Loucy (cell line): ENCODE data around the gene ZSWIM4.

Experiments used
- H2AFZ ChIP-seq: fragments of 200-600 bp; sonication (generic); 2 replicates; pipeline ENCODE4 v1.6.0; 2016; ENCODE audit warnings: antibody characterized with exemption, mild to moderate bottlenecking, low read length, moderate library complexity
- H3F3A ChIP-seq: fragments of 200-600 bp; 2 replicates; pipeline ENCODE4 v1.6.0; 2016; ENCODE audit warnings: antibody characterized with exemption, low read depth, mild to moderate bottlenecking
- H3K27me3 ChIP-seq: fragments of 200-600 bp; sonication (generic); 2 replicates; pipeline ENCODE4 v1.6.1; 2014; ENCODE audit warnings: low read length, mild to moderate bottlenecking; ENCODE audit not compliant: insufficient read depth, poor library complexity, severe bottlenecking
- H3K36me3 ChIP-seq: fragments of 200-600 bp; sonication (generic); 2 replicates; pipeline ENCODE4 v1.6.1; 2016; ENCODE audit warnings: low read length; ENCODE audit not compliant: insufficient read depth
- H3K4me1 ChIP-seq: fragments of 200-600 bp; sonication (generic); 2 replicates; pipeline ENCODE4 v1.5.1; 2014; ENCODE audit warnings: low read length, mild to moderate bottlenecking; ENCODE audit not compliant: insufficient read depth, poor library complexity, severe bottlenecking
- H3K4me2 ChIP-seq: fragments of 200-600 bp; sonication (generic); 2 replicates; pipeline ENCODE4 v1.6.0; 2014; ENCODE audit warnings: antibody characterized with exemption, low read length, low read depth, mild to moderate bottlenecking; ENCODE audit not compliant: poor library complexity, severe bottlenecking
- H3K4me3 ChIP-seq: fragments of 200-600 bp; sonication (generic); 2 replicates; pipeline ENCODE4 v1.5.1; 2014; ENCODE audit warnings: low read length, mild to moderate bottlenecking, mixed read lengths; ENCODE audit not compliant: poor library complexity, severe bottlenecking
- H3K79me2 ChIP-seq: fragments of 200-600 bp; sonication (generic); 2 replicates; pipeline ENCODE4 v1.6.1; 2014; ENCODE audit warnings: low read length; ENCODE audit not compliant: insufficient read depth
- H3K9ac ChIP-seq: fragments of 200-600 bp; sonication (generic); 2 replicates; pipeline ENCODE4 v1.6.0; 2014; ENCODE audit warnings: mild to moderate bottlenecking, low read depth, low read length, moderate library complexity; ENCODE audit not compliant: poor library complexity, severe bottlenecking
- H3K9me2 ChIP-seq: fragments of 200-600 bp; sonication (generic); replicated peaks from 2 replicates; pipeline ENCODE4 v1.6.1; 2016; ENCODE audit warnings: low read depth, low read length, mixed read lengths
- H3K9me3 ChIP-seq: fragments of 200-600 bp; sonication (generic); 2 replicates; pipeline ENCODE4 v1.6.1; 2014; ENCODE audit warnings: mild to moderate bottlenecking, antibody characterized with exemption, low read length, low read depth; ENCODE audit not compliant: insufficient read depth
- H4K20me1 ChIP-seq: fragments of 200-600 bp; sonication (generic); 2 replicates; pipeline ENCODE4 v1.6.0; 2014; ENCODE audit warnings: antibody characterized with exemption, low read length, mild to moderate bottlenecking; ENCODE audit not compliant: insufficient read depth, poor library complexity, severe bottlenecking
- EZH2phosphoT487 ChIP-seq: fragments of 200-600 bp; IDR thresholded peaks from 2 replicates; pipeline ENCODE4 v1.6.1; 2018; ENCODE audit warnings: antibody characterized with exemption, mild to moderate bottlenecking, moderate library complexity, borderline replicate concordance
- TF ChIP-seq, protein P1 (sequence below): fragments of 200-600 bp; sonication (generic); conservative IDR thresholded peaks from 2 replicates; pipeline ENCODE4 v1.5.1; 2014; ENCODE audit warnings: mild to moderate bottlenecking, antibody characterized with exemption, low read length

Gene ZSWIM4

DNA sequence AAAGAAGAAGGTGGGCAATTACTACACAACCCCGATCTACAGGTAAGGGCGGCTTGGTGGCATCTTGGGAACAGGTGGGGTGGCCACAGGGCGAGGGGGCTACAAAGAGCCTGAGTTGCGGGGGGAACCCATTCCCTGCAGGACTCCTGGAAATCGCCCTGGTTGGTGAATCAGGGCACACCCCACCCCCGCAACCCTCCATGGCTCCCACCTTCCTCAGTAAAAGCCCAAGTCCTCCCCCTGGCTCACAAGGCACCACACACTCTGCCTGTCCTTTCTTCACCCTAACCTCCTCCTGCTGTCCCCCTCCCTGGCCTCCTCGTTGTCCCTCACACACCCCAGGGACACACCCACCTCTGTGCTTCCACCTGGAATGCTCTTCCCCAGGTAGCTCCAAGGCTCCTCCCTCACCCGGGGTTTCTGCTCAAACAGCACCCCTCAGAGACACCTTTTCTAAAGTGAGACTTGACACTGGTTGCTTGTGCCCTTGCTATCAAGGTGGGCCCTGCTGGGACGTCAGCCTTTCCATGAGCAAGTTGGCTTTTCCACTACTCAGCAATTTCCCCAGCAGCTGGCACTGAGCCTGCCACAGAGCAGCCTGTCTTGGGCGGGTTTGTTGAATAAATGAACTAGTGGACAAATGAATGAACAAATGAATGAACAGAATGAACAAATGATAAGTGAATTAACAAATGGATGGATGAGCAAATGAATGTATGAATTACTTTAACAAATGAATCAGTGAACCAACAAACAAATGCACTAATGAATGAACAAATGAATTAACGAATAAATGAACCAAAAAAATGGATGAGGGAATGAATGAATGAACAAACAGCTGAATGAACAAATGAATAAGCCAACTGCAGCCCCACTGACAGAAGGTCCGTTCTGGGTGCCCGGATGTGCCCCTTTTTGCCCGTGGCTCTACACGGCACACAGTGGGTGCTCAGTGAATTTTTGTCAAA is 37.2 kb upstream of the ZSWIM4 start:
- H3K79me2 ChIP-seq, result no peaks in the 10 kb centered on the region
- no peak overlapping the region for H3K9ac ChIP-seq
- H3K4me3 ChIP-seq, result no peak overlapping the region
- H3K4me1 ChIP-seq, result no peaks in the 10 kb centered on the region
- no peaks in the 10 kb centered on the region for H3K9me3 ChIP-seq
- H3K36me3 ChIP-seq, result peaks cover 51% of the 10 kb centered on the region; the same call in 1 of the 2 replicates
- H2AFZ ChIP-seq, result no peak overlapping the region
- H3F3A ChIP-seq, result no peaks in the 10 kb centered on the region
- H4K20me1 ChIP-seq, result no peaks in the 10 kb centered on the region
- H3K9me2 ChIP-seq, result no peaks in the 10 kb centered on the region
- TF ChIP-seq EZH2phosphoT487, result no peak
- TF ChIP-seq, protein P1, sequence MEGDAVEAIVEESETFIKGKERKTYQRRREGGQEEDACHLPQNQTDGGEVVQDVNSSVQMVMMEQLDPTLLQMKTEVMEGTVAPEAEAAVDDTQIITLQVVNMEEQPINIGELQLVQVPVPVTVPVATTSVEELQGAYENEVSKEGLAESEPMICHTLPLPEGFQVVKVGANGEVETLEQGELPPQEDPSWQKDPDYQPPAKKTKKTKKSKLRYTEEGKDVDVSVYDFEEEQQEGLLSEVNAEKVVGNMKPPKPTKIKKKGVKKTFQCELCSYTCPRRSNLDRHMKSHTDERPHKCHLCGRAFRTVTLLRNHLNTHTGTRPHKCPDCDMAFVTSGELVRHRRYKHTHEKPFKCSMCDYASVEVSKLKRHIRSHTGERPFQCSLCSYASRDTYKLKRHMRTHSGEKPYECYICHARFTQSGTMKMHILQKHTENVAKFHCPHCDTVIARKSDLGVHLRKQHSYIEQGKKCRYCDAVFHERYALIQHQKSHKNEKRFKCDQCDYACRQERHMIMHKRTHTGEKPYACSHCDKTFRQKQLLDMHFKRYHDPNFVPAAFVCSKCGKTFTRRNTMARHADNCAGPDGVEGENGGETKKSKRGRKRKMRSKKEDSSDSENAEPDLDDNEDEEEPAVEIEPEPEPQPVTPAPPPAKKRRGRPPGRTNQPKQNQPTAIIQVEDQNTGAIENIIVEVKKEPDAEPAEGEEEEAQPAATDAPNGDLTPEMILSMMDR, result no peak
- no peak overlapping the region for H3K4me2 ChIP-seq
- no peaks in the 10 kb centered on the region for H3K27me3 ChIP-seq

DNA sequence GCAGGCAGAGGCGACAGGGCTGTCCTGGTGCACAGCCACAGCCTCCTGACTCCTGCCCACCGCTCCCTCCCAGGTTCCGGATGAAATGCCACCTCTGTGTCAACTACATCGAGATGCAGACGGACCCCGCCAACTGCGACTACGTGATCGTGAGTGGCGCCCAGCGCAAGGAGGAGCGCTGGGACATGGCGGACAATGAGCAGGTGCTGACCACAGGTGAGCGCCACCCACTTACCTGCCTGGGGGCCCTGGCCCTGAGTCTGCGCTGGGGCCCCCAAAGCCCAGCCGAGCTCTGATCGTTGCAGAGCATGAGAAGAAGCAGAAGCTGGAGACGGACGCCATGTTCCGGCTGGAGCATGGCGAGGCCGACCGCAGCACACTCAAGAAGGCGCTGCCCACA is 36.4 kb upstream of the ZSWIM4 start:
- H3K4me3 ChIP-seq, result no peak overlapping the region
- no peaks in the 10 kb centered on the region for H3F3A ChIP-seq
- H3K9ac ChIP-seq, result no peak overlapping the region
- H3K4me1 ChIP-seq, result peaks cover under 1% of the 10 kb centered on the region
- peaks cover 50% of the 10 kb centered on the region; the same call in 1 of the 2 replicates for H3K36me3 ChIP-seq
- H2AFZ ChIP-seq, result no peak overlapping the region
- peaks cover under 1% of the 10 kb centered on the region; the same call in 1 of the 2 replicates for H3K79me2 ChIP-seq
- H3K27me3 ChIP-seq, result no peaks in the 10 kb centered on the region
- no peaks in the 10 kb centered on the region for H3K9me2 ChIP-seq
- no peaks in the 10 kb centered on the region for H4K20me1 ChIP-seq
- TF ChIP-seq, protein P1, result no peak
- TF ChIP-seq EZH2phosphoT487, result no peak
- H3K4me2 ChIP-seq, result no peak overlapping the region
- no peaks in the 10 kb centered on the region for H3K9me3 ChIP-seq

DNA sequence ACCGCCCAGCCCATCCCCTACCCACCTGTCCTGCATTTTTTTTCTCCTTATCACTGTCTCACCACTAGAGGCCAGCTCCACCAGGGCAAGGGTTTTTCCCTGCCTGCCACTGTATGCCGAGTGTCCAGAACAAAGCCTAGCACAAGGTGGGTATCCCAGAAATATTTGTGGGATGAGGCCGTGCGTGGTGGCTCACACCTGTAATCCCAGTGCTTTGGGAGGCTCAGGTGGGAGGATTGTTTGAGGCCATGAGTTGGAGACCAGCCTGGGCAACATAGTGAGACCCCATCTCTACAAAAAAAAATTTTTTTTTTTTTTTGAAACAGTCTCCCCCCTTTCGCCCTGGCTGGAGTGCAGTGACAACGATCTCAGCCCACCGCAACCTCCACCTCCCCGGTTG is 33.8 kb upstream of the ZSWIM4 start:
- Histone ChIP-seq H3K9ac (no peak overlapping the region), H4K20me1 (peaks cover 7% of the 10 kb centered on the region), H3K9me2 (no peaks in the 10 kb centered on the region), H3K27me3 (no peaks in the 10 kb centered on the region), H3K4me2 (no peak overlapping the region), H3K4me3 (no peak overlapping the region), H3K4me1 (peaks cover 10% of the 10 kb centered on the region), H2AFZ (no peak overlapping the region), H3F3A (no peaks in the 10 kb centered on the region), H3K79me2 (peaks cover 22% of the 10 kb centered on the region; the same call in 1 of the 2 replicates), H3K36me3 (peaks cover 36% of the 10 kb centered on the region; the same call in 1 of the 2 replicates), H3K9me3 (no peaks in the 10 kb centered on the region)
- no peak for TF ChIP-seq EZH2phosphoT487
- TF ChIP-seq, protein P1, result no peak
